Mesenteric fat pad (tissue), 1 donor: ENCODE results near the gene SCO2. TPM values are rescaled to one million over a fixed set of nuclear protein-coding genes. Genes with fewer than 3 reads are reported as not detected.
"Not testable (repeated sequence)": the region's sequence is repeated elsewhere in the genome, so short reads cannot be mapped to it uniquely, and the experiment has no call there.

Source experiments
- DNase-seq: peaks from one replicate; pipeline ENCODE4 v3.0.0-alpha.2; 2020; ENCODE audit warnings: low spot score
- total RNA-seq: library from RNA; stranded (reverse); fragmentation: NEBNext Ultra II Directional; extraction: Animal tissue kit (Norgen Biotek cat#: 25700); gene quantifications from one replicate; pipeline ENCODE4 v1.2.1, GENCODE V29; 2021
- donor health status: DM: yes; HTN: yes; CAD: no.

The SCO2 gene
- total RNA-seq, 1 donor from 2014 or later: 9.6 TPM

DNA sequence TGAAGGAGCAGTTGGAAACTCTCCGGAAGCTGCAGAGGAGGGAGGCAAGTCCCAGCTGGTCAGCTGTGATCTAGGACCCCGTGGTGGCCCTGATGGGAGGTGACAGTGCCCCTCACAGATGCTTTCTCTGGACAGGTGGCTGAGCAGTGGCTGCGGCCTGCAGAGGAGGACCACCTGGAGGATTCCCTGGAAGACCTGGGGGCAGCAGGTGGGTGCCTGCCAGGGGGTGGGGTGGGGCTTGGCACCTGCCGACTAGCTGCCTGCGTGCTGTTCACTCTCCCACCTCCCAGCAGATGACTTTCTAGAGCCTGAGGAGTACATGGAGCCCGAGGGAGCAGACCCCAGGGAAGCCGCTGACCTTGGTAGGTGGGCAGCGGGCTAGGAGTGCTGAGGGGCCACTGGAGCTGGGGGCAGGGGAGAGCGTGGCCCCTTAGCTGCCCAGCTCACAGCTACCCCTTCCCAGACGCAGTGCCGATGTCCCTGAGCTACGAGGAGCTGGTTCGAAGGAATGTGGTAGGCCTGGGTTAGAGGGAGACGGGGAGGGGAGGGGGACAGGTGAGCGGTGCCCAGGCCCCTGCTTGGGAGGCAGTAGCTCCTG is 3.1 kb downstream of the SCO2 start:
- no peak for DNase-seq

DNA sequence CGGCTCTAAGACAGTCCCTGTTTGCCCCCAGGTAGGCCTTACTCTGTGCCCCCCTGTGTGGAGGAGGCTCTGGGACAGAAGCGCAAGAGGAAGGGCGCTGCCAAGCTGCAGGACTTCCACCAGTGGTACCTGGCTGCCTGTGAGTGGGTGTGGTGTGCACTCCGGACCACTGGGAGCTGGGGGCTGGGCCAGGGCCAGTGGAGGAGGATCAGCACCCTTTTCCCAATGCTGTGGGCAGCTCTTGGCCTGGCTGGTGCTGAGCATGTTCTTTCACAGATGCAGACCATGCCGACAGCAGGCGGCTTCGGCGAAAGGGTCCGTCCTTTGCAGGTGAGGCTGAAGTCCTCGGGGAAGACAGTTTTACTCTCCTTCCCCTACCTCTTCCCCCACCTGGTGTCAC is 3.7 kb downstream of the SCO2 start:
- DNase-seq: no peak

DNA sequence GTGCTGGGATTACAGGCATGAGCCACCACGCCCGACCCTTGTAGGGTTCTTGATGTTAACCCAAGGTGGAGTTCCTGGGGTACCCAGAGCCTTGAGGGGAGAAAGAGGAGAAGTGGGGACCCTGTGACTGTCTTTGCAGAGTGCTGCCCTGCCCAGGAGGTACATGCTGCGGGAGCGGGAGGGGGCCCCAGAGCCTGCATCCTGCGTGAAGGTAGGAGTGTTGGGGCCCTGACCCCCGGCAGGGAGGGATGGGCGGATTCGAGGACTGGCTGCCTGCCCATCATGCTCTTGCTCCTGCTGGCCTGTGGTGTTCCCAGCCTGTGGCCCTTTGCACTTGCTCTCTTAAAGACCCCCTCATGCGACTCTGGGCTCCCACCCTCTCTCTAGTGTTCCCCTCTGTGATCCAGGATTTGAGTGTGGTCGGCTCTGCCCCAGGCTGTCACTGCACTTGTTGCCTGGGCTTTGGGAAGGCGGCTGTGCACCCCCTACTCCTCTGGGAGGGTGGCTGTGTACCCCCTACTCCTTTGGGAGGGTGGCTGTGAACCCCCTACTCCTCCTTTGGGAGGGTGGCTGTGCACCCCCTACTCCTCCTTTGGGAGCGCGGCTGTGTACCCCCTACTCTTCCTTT is 4.5 kb downstream of the SCO2 start:
- DNase-seq: no peak

DNA sequence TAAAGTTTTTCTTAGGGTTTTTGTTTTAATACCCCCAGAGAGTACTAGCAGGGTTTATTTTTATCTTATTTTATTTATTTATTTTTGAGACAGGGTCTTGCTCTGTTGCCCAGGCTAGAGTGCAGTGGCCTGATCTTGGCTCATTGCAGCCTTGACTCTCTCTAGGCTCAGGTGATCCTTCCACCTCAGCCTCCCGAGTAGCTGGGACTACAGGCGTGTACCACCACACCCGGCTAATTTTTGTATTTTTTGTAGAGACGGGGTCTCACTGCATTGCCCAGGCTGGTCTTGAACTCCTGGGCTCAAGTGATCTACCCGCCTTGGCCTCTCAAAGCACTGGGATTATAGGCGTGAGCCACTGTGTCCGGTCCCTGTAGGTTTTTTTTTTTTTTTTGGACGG is 5.2 kb downstream of the SCO2 start:
- not testable (repeated sequence) for DNase-seq

DNA sequence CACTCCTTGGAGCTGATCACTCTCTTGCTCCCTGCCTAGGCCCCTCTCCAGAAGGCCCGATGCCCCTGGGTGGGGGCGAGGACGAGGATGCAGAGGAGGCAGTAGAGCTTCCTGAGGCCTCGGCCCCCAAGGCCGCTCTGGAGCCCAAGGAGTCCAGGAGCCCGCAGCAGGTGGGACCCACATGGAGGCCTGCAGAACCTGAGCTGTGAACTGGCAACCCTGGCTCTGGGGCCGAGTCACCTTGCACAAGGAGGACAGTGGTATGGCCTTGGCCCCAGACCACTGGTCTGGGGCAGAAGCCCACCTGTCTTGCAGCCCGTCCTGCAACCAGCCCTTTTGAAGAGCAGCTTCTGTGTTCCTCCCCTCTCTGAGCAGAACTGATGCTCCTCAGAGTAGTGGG is 6.2 kb downstream of the SCO2 start:
- DNase-seq: no peak

DNA sequence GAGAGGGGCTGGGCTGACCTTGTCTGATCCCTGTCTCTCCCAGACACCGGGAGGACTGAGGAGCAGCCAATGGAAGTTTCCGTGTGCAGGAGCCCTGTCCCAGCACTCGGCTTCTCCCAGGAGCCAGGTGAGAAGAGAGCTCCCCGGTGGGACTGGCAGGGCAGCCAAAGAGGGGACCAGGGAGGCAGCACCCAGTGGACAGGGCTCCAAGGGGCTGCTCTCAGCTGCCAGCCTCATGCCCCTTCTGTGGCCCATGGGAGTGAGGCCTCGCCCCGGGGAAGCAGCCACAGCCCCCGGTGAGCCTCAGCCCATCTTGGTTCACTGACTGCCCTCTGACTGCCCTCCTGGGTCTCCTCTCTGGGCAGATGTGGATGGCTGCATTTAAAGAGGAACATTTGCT is 6.8 kb downstream of the SCO2 start:
- DNase-seq: no peak

DNA sequence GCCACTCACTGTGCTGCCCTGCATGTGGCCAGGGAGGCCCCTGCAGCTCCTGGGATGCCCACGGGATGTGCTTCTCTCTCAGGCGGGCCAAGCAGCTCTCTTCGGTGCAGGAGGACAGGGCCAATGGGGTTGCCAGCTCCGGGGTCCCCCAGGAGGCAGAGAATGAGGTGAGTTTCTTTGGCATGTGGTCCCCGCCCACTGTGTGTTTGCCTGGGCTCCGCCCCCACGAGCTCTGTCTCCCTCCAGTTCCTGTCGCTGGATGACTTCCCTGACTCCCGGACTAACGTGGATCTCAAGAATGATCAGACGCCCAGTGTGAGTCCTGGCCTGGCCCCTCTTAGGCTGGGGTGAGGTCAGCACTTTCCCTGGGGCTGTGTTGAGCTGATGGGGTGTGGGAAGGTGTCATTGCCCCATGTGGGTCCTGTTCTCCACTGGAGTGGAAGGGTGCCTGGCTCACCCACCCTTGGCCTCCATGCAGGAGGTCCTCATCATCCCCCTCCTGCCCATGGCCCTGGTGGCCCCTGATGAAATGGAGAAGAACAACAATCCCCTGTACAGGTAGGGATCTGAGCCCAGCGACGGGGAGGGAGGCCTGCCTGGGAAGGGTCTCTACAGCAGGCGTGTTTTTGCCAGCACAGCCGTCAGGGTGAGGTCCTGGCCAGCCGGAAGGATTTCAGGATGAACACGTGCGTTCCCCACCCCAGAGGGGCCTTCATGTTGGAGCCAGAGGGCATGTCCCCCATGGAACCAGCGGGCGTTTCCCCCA is 7.7 kb downstream of the SCO2 start:
- DNase-seq: no peak

DNA sequence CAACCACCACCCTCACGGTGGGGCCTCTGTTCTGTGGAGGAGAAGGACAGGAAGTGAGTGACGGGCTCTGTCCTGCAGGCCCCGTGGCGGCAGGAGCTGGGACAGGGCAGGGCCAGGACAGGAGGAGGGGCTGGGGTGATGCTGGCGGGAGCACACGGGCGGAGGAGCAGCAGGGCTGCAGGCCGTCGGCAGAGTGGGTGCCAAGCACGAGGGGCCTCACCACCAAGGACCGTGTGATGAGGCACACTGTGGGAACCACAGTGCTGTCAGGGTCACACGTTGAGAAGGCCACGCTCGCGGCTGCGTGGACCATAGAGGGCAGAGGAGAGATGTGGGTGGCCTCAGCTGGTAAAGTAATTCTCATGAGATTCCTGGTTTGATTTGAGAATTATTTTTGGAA is 8.5 kb downstream of the SCO2 start:
- no peak for DNase-seq

DNA sequence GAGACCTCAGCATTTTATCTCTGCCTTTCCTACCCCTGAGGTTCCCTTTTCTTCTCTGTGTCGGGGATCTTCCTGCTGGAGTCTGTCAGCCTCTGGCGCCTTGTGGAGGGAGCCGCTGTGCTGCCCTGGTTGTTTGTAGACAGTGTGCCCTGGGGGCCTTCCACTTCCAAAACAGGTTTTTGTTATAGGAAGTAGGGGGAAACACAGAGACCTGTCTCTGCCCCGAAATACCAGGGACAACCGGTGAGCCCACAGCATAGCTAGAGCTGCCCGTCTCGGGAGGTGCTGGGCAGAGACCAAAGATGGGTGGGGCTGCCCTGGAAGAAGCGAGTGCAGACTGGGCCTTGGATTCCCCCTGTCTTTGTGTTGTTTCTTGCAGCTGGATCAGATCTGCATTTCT is 9.3 kb downstream of the SCO2 start:
- no peak for DNase-seq

DNA sequence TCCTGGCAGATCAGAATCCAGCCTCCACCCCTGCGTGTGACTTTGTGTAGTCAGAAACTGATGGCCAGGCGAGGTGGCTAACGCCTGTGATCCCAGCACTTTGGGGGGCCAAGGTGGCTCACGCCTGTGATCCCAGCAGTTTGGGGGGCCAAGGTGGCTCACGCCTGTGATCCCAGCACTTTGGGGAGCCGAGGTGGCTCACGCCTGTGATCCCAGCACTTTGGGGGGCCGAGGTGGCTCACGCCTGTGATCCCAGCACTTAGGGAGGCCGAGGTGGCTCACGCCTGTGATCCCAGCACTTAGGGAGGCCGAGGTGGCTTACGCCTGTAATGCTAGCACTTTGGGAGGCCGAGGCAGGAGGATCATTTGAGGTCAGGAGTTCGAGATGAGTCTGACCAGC is 12.2 kb downstream of the SCO2 start:
- no peak for DNase-seq

DNA sequence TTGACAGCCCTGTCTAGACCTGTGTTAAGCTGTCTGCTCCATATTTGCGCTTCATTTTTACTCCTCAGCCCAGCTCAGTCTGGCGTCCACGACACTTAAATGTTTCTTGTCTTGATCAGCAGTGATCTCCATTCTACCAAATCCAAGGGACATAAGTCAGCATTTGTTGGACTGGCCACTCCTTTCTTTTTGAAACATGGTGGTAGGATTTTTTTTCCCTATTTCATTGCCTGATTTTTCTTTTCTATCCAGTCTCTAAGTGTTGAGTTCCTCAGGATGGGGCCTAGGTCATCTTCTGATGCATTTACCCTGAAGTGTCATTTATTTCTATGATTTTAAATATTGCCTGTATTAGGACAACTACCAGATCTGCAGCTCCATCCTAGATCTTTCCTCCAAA is 16.5 kb downstream of the SCO2 start:
- DNase-seq: no peak

DNA sequence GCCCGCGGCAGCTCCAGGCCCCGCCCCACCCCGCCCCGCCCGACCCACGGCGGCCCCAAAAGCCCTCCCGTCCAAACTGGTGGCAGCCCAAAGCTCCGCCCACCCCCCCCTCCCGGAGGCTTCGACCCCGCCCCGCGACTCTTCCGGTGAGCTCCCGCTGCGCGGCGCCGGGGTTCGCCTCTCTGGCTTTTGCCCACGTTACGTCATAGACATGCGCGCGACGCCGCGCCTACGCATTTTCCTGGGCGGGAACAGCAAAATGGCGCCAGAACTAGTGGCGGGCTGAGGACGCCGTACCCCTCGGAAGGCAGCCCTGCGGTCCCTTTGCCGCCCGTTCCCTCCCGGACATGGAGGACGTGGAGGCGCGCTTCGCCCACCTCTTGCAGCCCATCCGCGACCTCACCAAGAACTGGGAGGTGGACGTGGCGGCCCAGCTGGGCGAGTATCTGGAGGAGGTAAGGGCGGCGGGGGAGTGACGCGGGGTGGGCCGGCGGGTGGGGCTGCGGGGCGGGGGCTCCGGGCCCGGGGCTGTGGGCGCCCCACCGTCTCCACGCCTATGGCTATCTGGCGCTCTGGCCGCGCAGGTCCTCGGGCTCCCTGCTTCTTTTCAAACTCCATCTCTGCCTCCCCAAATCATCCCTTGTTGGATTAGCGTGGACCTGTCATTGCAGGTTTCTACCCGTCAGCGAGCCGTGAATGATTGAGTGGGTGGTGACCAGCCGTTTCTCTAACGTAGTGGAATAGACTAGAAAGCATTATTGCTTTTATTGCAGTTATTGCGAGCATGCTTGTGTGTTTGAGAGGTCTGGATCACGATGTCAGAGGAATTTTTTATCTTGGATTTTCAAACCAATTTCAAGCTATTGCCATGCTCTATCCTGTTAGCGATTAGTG is 17.2 kb downstream of the SCO2 start, which contains the start of gene NCAPH2:
NCAPH2 (plus strand) TSS at position 234 of the 894 bp plus-strand sequence; CDS start at position 348, 114 bp downstream.
- DNase-seq: peak; percentile 99

DNA sequence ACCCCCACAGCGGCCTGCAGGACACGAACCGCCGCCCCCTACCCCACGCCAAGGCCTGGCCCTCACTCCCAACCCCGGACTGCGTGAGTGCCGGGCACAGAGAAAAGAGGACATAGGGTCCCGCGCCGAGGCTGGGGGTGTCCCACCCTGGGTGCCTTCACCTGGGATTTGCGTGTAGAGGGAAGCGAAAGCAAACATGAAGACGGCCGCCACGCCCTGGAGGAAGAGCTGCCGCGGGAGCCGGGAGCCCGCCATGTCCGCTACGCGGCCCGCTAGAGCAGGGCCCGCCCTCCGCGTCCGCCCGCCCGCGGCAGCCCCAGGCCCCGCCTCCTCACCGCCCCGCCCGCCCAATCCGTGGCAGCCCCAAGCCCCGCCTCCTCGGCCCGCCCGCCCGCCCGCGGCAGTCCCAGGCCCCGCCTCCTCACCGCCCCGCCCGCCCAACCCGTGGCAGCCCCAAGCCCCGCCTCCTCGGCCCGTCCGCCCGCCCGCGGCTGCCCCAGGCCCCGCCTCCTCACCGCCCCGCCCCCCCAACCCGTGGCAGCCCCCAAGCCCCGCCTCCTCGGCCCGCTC is 17.9 kb downstream of the SCO2 start, which contains the start of gene LMF2:
LMF2 (minus strand) TSS at position 282 of the 570 bp plus-strand sequence; CDS start at position 255, 27 bp downstream.
- peak; percentile 98 for DNase-seq

DNA sequence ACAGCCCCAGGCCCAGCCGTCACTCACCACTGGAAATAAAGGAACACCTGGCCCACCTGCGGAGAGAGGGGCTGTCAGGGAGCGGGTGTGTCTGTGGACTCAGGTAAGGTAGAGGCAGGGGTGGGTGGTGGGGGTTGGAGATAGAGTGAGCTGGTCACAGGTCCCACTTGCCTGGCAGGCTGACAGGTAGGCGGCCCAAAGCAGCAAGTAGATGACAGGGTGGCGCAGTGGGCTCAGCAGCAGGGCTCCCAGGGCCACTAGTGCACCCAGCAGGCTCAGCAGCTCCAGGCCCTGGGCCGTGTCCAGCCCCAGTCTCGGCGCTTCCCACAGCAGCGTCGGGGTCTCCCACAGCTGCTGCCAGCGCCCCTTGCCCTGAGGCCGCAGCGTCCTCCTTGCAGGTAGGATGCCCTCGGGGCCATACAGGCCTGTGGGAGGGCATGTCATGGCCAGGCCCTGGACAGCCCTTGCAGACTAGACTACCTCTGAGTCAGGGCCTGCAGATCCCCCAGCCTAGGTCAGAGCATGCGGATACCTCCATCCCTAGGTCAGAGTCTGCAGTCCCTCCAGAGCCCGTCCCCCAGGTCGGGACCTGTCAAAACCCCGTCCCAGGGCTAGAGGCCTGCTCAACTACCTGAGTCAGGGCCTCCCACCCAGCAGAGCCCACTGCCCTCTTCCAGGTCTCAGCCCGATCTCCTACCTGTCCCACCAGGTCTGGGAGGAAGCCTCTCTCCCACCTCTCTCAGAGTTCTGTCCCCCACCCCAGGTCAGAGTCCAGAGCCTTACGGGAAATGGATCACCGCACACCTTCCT is 18.6 kb downstream of the SCO2 start:
- no peak for DNase-seq

DNA sequence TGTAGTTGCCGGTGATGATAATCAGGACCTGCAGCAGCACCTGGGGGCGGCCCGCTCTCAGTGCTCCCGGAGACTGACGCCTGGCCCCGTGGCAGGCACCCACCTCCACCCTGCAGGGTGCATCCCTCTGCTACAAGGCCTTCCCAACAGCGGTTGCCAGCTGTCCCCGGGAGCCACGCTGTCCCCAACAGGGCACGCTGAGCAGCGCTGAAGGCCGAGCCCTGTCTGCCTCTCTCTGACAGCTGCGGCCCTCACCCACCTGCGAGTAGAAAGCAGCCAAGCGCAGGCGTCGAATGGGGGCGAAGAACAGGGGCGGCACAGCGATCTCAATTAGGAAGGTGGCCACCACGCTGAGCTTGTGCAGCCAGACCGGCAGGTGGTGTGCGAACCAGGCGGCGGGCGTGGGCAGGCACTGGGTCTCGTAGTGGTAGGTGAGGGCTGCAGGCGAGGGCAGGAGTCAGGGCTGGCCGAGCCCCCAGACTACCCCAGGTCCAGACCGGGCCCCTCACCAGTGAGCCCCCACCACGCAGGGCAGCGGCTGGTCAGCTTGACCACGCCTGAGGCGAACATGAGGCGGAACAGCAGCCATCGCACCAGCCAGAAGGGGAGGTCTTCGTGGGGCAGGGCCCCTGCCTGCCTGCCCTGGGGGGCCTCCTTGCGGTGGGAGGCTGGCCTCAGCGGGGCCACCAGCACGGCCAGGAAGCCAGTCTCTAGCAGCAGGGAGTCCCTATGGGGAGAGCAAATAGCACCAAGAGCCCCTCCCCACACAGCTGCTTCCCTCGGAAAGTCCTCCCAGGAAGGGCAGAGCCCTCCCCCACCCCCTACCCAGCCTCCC is 19.4 kb downstream of the SCO2 start:
- DNase-seq: no peak

DNA sequence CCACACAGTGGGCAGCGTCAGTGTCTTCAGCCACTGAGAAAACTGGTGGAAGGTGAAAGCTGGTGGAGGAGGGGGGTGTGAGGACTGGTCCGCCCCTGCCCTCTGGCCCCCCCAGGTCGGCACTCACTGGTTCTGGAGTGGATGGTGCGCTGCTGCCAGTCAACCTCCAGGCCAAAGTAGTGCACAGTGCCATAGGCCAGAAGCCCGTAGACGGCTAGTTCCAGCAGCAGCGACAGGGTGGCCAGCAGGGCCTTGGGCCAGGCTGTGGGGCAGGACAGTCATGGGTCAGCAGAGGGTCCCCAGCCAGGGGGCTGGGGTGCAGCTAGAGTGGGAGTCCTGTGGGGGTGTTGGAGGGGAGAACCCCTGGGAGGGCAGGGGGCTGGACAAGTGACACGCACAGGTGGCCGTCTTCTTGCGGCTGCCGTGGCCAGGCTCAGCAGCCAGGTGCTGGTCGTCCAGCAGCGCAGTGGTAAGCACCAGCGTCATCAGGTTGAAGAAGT is 20.1 kb downstream of the SCO2 start:
- DNase-seq: no peak

DNA sequence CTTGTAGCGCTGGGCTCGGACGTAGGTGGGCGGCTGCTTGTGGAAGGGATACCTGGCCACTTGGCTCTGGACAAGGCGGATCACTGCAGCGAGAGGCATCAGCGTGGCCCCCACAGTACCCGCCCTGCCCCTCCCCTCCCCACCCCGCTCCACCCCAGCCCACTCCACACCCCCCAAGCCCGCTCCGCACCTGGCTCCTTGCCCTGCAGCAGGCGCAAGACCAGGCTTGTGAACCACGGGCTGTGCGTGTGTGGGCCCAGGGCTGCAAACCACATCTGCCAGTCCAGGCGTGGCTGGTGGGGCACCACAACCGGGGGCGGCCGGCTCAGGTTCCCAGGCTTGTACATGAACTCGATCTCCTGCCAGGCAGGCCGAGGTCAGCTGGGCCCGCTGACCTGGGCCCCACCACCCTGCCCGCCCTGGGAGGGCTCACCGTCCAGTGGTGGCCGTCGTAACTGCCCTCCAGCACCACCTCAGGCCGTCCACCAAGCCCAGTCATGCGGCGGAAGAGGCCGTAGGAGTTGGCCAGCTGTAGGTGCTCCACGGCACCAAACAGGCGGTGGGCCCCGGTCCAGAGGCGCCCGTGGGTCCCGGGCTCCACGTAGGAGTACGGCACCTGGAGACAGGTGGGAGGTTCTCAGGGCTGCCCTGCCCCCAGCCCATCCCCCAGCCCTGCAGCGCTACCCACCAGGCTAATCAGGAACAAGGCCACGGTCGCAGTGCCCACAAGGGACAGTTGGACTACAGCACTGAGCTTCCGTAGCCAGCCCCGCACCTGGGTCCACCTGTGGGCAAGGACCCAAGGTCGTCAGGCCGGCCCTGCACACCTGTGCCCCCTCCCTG is 20.8 kb downstream of the SCO2 start:
- DNase-seq: no peak
